Common myeloid progenitor, CD34-positive (primary cell): ENCODE data around the gene FBXO9.

Experiments used
- CTCF ChIA-PET: fragments of 350-600 bp; sonication (Branson Sonifier 250); formaldehyde crosslinking; loops from one replicate; lab custom pipeline; 2021; ENCODE audit warnings: antibody characterized with exemption; lab: Charles Lee
- POLR2A ChIA-PET: fragments of 350-600 bp; sonication (Branson Sonifier 250); formaldehyde crosslinking; loops from one replicate; lab custom pipeline; 2021; ENCODE audit warnings: antibody characterized with exemption; lab: Charles Lee
- DNase-seq, 3 donors: peaks; one replicate each; pipeline versions ENCODE4 v3.0.0 to v3.0.0-alpha.2; 2013
- H3K27ac ChIP-seq, 2 experiments: 1 replicate in 1 of 2; 2 replicates in 1 of 2; pipeline ENCODE4 v1.7.0; 2013; ENCODE audit warnings: inconsistent platforms in 2 of 2, low read length in 2 of 2, mild to moderate bottlenecking in 2 of 2, low read depth in 1 of 2, moderate library complexity in 1 of 2; ENCODE audit not compliant: severe bottlenecking in 2 of 2, insufficient read depth in 1 of 2, poor library complexity in 1 of 2
- H3K27me3 ChIP-seq, 5 experiments: replicated peaks in 2 of 5; 1 replicate in 3 of 5; 2 replicates in 2 of 5; pipeline versions ENCODE4 v1.6.1 to v1.7.0; 2013; ENCODE audit warnings: low read length in 4 of 5, mild to moderate bottlenecking in 2 of 5, moderate library complexity in 2 of 5, inconsistent platforms in 1 of 5; ENCODE audit not compliant: insufficient read depth in 5 of 5, control insufficient read depth in 4 of 5
- H3K36me3 ChIP-seq, 4 experiments: 1 replicate in 2 of 4; 2 replicates in 2 of 4; pipeline versions ENCODE4 v1.6.1 to v1.7.0; 2013; ENCODE audit warnings: low read length in 3 of 4, control low read depth in 1 of 4, mild to moderate bottlenecking in 1 of 4; ENCODE audit not compliant: control insufficient read depth in 4 of 4, insufficient read depth in 4 of 4
- H3K4me1 ChIP-seq, 4 experiments: 1 replicate in 3 of 4; 2 replicates in 1 of 4; pipeline versions ENCODE4 v1.6.1 to v1.7.1; 2013; ENCODE audit warnings: low read length in 3 of 4, mild to moderate bottlenecking in 3 of 4, control low read depth in 1 of 4, inconsistent platforms in 1 of 4, moderate library complexity in 1 of 4; ENCODE audit not compliant: control insufficient read depth in 4 of 4, insufficient read depth in 4 of 4; ENCODE audit errors: control extremely low read depth in 1 of 4
- H3K4me3 ChIP-seq, 7 experiments: 1 replicate in 4 of 7; 2 replicates in 3 of 7; pipeline versions ENCODE4 v1.5.1 to v1.7.0; 2013; ENCODE audit warnings: mild to moderate bottlenecking in 7 of 7, low read length in 6 of 7, moderate library complexity in 6 of 7, inconsistent platforms in 2 of 7, low read depth in 2 of 7, control low read depth in 1 of 7; ENCODE audit not compliant: insufficient read depth in 4 of 7, control insufficient read depth in 1 of 7; ENCODE audit errors: extremely low read depth in 1 of 7
- H3K9me3 ChIP-seq, 5 experiments: 1 replicate in 4 of 5; 2 replicates in 1 of 5; pipeline versions ENCODE4 v1.6.1 to v1.7.1; 2013; ENCODE audit warnings: low read length in 4 of 5, mild to moderate bottlenecking in 2 of 5, inconsistent platforms in 1 of 5, low read depth in 1 of 5, moderate library complexity in 1 of 5; ENCODE audit not compliant: control insufficient read depth in 4 of 5, insufficient read depth in 2 of 5; ENCODE audit errors: control extremely low read depth in 1 of 5
- WGBS: methylation state at CpG from one replicate; pipeline ENCODE4 v1.1.5; 2013; ENCODE audit not compliant: insufficient coverage; 5-methylcytosine and 5-hydroxymethylcytosine counted together

FBXO9 gene

DNA sequence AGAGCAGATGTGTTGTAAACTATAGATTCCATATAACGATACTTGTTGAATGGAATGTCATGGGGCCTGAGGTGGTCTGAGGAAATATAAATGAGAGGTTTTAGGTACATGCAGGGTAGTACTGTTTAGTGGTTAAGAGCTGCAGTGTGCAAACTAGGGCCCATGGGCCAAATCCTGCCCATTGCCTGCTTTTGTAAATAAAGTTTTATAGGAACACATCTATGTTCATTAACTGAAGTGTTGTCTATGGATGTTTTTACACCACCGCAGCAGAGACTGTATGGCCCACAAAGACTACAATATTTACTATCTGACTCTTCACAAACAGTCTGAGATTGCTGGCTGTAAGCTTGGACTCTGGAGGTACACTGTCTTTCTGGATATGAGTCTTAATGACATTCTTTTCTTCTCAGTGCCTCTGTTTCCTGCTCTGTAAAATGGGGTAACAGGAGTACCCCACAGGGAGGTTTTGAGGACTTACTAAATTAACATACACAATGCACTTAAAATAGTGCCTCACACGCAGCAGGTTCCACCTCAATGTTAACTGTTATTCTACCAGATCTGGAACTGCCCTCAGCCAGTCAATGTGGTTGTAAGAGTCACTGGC is 70.9 kb downstream of the FBXO9 start:
- WGBS, result 100% methylated on average over 2 of the region's 3 CpGs
- Histone ChIP-seq H3K27me3 (no peaks in the 10 kb centered on the region), H3K4me1 (no peaks in the 10 kb centered on the region), H3K27ac (no peak overlapping the region), H3K36me3 (no peaks in the 10 kb centered on the region), H3K4me3 (no peak overlapping the region), H3K9me3 (no peaks in the 10 kb centered on the region)
- ChIA-PET CTCF (no interaction called here), POLR2A (no interaction called here)
- no peak for DNase-seq

DNA sequence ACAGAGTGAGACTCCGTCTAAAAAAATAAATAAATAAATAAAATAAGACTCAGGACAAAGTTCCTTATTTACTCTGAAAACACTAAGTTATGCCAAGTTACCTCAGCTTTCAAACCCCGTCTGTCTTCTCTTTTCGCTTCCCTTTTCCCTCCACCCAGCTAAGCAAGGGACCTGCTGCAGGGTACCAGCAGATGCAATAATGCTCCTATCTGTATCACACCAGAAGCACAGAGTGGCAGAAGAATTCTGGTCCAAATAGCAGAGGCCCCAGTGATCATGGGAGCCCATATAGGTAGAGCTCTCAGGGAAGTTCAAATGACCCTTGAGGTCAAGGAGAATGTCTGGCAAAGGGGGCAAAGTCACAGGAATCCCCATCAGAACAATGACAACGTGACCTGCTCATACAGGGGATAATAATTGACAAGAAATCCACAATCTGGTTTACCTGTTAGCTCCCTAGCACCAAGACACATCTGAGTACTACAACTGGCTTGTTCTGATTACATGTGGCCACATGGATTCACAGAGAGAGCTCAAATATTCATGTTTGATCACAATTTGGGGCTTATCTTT is 74.7 kb downstream of the FBXO9 start:
- POLR2A ChIA-PET, result interaction anchor here (1.0 kb wide), 1 partner anchor 9 kb away, joined by 3 read pairs; no protein-coding TSS in a partner anchor
- WGBS, result 65% methylated on average over 2 of the region's 4 CpGs
- no peak for DNase-seq
- no peak overlapping the region for H3K4me3 ChIP-seq
- H3K27me3 ChIP-seq, result no peaks in the 10 kb centered on the region
- H3K4me1 ChIP-seq, result no peaks in the 10 kb centered on the region
- no peak overlapping the region for H3K27ac ChIP-seq
- no peaks in the 10 kb centered on the region for H3K9me3 ChIP-seq
- no peaks in the 10 kb centered on the region for H3K36me3 ChIP-seq
- CTCF ChIA-PET, result no interaction called here

DNA sequence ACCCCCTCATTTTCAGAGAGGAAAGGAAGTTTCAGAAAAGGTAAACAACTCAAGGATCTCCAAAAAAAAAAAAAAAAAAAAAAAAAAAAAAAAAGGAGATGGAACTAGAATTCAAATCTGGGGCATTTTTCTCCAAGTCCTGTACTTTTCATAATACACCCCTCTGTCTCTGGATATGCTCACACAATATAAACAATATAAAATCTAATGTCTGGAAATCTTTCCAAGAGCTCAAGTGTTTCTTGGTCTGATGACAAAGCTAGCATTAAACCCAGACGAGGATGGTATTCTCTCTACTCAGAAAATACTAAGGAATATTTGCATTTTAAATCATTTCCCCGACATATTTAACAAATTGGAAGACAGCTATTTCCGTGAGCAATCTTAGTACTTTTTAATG is 77.6 kb downstream of the FBXO9 start:
- H3K4me1 ChIP-seq, result no peaks in the 10 kb centered on the region
- no peak overlapping the region for H3K27ac ChIP-seq
- DNase-seq, result no peak
- no CpG with 5 or more reads among the region's 3 CpGs for WGBS
- H3K36me3 ChIP-seq, result no peaks in the 10 kb centered on the region
- H3K4me3 ChIP-seq, result no peak overlapping the region
- ChIA-PET POLR2A (no interaction called here), CTCF (no interaction called here)
- H3K27me3 ChIP-seq, result no peaks in the 10 kb centered on the region
- no peaks in the 10 kb centered on the region for H3K9me3 ChIP-seq

GRCh38 chr6:53143710-53144109 is 78.5 kb downstream of the FBXO9 start:
- Histone ChIP-seq H3K4me3 (no peak overlapping the region), H3K9me3 (no peaks in the 10 kb centered on the region), H3K36me3 (no peaks in the 10 kb centered on the region), H3K27ac (no peak overlapping the region), H3K27me3 (peaks cover 0 to 1% (median 0%) of the 10 kb centered on the region in 5 experiments), H3K4me1 (no peaks in the 10 kb centered on the region)
- no peak for DNase-seq
- POLR2A ChIA-PET, result no interaction called here
- WGBS, result 100% methylated on average over 2 of the region's 3 CpGs
- CTCF ChIA-PET, result no interaction called here

- H3K9me3 ChIP-seq, result no peaks in the 10 kb centered on the region
- no peak overlapping the region for H3K27ac ChIP-seq
- H3K36me3 ChIP-seq, result no peaks in the 10 kb centered on the region
- CTCF ChIA-PET, result no interaction called here
- no peak for DNase-seq
- no CpG with 5 or more reads among the region's 2 CpGs for WGBS
- POLR2A ChIA-PET, result no interaction called here
- H3K4me3 ChIP-seq, result no peak overlapping the region
- H3K27me3 ChIP-seq, result peaks cover 0 to 2% (median 0%) of the 10 kb centered on the region in 5 experiments
- no peaks in the 10 kb centered on the region for H3K4me1 ChIP-seq
These were observed 79.6 kb downstream of the FBXO9 start for GRCh38 chr6:53144802-53145201.

DNA sequence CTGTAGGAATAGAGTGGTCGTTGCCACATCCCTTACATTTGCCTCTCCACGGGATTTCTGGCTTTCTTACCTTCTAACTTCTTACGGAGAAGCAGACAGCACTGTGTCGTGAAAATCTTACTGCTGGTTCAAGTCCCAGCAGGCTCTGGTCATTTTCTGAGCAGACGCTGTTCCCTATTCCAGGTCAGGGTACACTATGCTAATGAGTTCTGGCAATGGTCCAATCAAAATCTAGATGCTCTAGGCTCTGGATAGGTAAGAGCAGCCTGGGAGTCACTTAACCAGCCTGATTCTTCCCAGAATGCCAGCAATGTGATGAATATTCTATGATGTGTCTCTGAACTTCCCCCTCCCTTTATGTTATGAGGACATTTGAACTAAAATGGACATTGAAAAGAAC is 83.5 kb downstream of the FBXO9 start, which contains the start of gene GCM1:
Gene GCM1, minus strand, starts transcription at position 158 of the 400 bp plus-strand sequence. CDS start 3,209 bp downstream, outside the sequence.
- 97% methylated on average over 5 of the region's 5 CpGs for WGBS
- Histone ChIP-seq H3K4me1 (no peaks in the 10 kb centered on the region), H3K4me3 (no peak within 1 kb of the TSS), H3K36me3 (no peaks in the 10 kb centered on the region), H3K27ac (no peak within 1 kb of the TSS), H3K9me3 (no peaks in the 10 kb centered on the region), H3K27me3 (peaks cover 0 to 2% (median 0%) of the 10 kb centered on the region in 5 experiments)
- ChIA-PET POLR2A (no interaction called here), CTCF (no interaction called here)
- no peak for DNase-seq
